ENCODE results near the gene TASP1. TPM values are rescaled to one million over a fixed set of nuclear protein-coding genes. Genes with fewer than 3 reads are reported as not detected.

TASP1 gene
- total and polyA plus RNA-seq, 10 of the 15 experiments (the other 5 are each of a cell fraction or from before 2014, with no cell fraction given) = 7.4 to 17.8 (median 10.5) TPM

DNA sequence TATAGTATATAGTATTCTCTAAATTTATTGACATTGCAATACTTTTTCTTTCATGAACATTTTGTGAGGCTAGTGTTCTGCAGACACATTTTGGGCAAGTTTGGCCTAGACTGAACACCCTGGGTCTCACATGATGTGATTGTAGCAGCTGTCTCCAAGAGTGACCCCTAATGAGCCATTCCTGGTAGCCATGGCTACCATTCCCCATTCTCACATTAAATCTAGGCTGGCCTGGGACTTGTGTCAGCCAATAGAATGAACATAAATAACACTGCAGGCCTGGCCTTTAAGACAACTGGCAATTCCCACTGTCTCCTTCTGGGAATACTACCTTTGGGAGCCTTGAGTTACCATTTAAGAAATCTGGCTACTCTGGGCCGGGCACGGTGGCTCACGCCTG, 38.0 kb upstream of the TASP1 start:
- ATAC-seq = no peak
- H3K36me3 ChIP-seq (ENCODE audit: control insufficient read depth in 2 of 2, insufficient read depth in 2 of 2, low read length in 1 of 2) = no peaks in the 10 kb centered on the region
- FAIRE-seq = no peak
- BruUV-seq (replicated peaks) = no TSS peak
- ChIA-PET RAD21 (ENCODE audit: unreplicated experiment) (no interaction called here), SMC1A (ENCODE audit: uncharacterized antibody, unreplicated experiment) (no interaction called here), CTCF (interaction anchor here (0.8 kb wide), 1 partner anchor 130 kb away, joined by 3 read pairs; no protein-coding TSS in a partner anchor), POLR2A (no interaction called here)
- H3K9ac ChIP-seq (ENCODE audit: control insufficient read depth, insufficient read depth, low read length) = no peak overlapping the region
- no peak overlapping the region for H3K4me3 ChIP-seq
- no peaks in the 10 kb centered on the region for H3K27me3 ChIP-seq (replicated peaks in 1 of 2; ENCODE audit: control insufficient read depth in 2 of 2, insufficient read depth in 2 of 2, low read length in 1 of 2)
- no peak overlapping the region for H2AFZ ChIP-seq (ENCODE audit: control insufficient read depth, low read depth, low read length)
- H3K4me2 ChIP-seq (ENCODE audit: control insufficient read depth, insufficient read depth) = no peak overlapping the region
- no peaks in the 10 kb centered on the region for H3K4me1 ChIP-seq (ENCODE audit: control insufficient read depth, insufficient read depth, low read length)
- intact Hi-C loops (cut with micrococcal nuclease; ENCODE audit: unreplicated experiment) = no loop called here
- WGBS (ENCODE audit: insufficient coverage, insufficient replicate concordance, low lambda C conversion rate, missing lambda C conversion rate) = 100% methylated on average over 3 of the region's 3 CpGs
- H4K20me1 ChIP-seq (ENCODE audit: control insufficient read depth, insufficient read depth) = no peaks in the 10 kb centered on the region
- DNase-seq (ENCODE audit: low read depth, low spot score) = no peak
- in situ Hi-C loops (cut with MboI) = no loop called here
- no peak overlapping the region for H3K27ac ChIP-seq (ENCODE audit: control insufficient read depth, insufficient read depth)
- H3K79me2 ChIP-seq (ENCODE audit: control insufficient read depth, insufficient read depth, low read length) = no peaks in the 10 kb centered on the region
- H3K9me3 ChIP-seq (replicated peaks; ENCODE audit: control insufficient read depth, insufficient read depth, low read length) = no peaks in the 10 kb centered on the region; the same call in 2 of the 3 replicates
- no peak for TF ChIP-seq CREB1 (IDR thresholded peaks at IDR 0.05; ENCODE audit: low read depth)
- TF ChIP-seq TCF12 (IDR thresholded peaks at IDR 0.05; ENCODE audit: low read depth, low read length) = no peak
- no peak for TF ChIP-seq IKZF2 (IDR thresholded peaks at IDR 0.05)
- TF ChIP-seq CEBPZ (IDR thresholded peaks at IDR 0.05; ENCODE audit: low read depth, low read length) = no peak
- TF ChIP-seq MEF2A (IDR thresholded peaks at IDR 0.05; ENCODE audit: insufficient read depth, low read depth, low read length) = no peak
- no peak for TF ChIP-seq ZNF24 (IDR thresholded peaks at IDR 0.05)
- TF ChIP-seq, protein P1, sequence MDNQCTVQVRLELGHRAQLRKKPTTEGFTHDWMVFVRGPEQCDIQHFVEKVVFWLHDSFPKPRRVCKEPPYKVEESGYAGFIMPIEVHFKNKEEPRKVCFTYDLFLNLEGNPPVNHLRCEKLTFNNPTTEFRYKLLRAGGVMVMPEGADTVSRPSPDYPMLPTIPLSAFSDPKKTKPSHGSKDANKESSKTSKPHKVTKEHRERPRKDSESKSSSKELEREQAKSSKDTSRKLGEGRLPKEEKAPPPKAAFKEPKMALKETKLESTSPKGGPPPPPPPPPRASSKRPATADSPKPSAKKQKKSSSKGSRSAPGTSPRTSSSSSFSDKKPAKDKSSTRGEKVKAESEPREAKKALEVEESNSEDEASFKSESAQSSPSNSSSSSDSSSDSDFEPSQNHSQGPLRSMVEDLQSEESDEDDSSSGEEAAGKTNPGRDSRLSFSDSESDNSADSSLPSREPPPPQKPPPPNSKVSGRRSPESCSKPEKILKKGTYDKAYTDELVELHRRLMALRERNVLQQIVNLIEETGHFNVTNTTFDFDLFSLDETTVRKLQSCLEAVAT (IDR thresholded peaks at IDR 0.05) = no peak
- no peak for TF ChIP-seq RAD51 (IDR thresholded peaks at IDR 0.05)
- no peak for TF ChIP-seq USF1 (IDR thresholded peaks at IDR 0.05; ENCODE audit: borderline replicate concordance, extremely low read length, insufficient read depth, low read depth, low read length)
- TF ChIP-seq CBFB (IDR thresholded peaks at IDR 0.05; ENCODE audit: low read depth) = no peak
- no peak for TF ChIP-seq NR2F1 (conservative IDR thresholded peaks at IDR 0.05)
- TF ChIP-seq, protein P2, sequence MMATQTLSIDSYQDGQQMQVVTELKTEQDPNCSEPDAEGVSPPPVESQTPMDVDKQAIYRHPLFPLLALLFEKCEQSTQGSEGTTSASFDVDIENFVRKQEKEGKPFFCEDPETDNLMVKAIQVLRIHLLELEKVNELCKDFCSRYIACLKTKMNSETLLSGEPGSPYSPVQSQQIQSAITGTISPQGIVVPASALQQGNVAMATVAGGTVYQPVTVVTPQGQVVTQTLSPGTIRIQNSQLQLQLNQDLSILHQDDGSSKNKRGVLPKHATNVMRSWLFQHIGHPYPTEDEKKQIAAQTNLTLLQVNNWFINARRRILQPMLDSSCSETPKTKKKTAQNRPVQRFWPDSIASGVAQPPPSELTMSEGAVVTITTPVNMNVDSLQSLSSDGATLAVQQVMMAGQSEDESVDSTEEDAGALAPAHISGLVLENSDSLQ (IDR thresholded peaks at IDR 0.05) = no peak
- TF ChIP-seq CEBPB (IDR thresholded peaks at IDR 0.05; ENCODE audit: borderline replicate concordance in 1 of 2, low read depth in 2 of 2, low read length in 2 of 2) = no peak
- TF ChIP-seq, protein P3, sequence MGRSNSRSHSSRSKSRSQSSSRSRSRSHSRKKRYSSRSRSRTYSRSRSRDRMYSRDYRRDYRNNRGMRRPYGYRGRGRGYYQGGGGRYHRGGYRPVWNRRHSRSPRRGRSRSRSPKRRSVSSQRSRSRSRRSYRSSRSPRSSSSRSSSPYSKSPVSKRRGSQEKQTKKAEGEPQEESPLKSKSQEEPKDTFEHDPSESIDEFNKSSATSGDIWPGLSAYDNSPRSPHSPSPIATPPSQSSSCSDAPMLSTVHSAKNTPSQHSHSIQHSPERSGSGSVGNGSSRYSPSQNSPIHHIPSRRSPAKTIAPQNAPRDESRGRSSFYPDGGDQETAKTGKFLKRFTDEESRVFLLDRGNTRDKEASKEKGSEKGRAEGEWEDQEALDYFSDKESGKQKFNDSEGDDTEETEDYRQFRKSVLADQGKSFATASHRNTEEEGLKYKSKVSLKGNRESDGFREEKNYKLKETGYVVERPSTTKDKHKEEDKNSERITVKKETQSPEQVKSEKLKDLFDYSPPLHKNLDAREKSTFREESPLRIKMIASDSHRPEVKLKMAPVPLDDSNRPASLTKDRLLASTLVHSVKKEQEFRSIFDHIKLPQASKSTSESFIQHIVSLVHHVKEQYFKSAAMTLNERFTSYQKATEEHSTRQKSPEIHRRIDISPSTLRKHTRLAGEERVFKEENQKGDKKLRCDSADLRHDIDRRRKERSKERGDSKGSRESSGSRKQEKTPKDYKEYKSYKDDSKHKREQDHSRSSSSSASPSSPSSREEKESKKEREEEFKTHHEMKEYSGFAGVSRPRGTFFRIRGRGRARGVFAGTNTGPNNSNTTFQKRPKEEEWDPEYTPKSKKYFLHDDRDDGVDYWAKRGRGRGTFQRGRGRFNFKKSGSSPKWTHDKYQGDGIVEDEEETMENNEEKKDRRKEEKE (IDR thresholded peaks at IDR 0.05) = no peak

Data from GM12878 (cell line).